Parathyroid adenoma (tissue), 2 donors: ENCODE data around the gene DERA.
"Not testable (repeated sequence)": the region's sequence is repeated elsewhere in the genome, so short reads cannot be mapped to it uniquely, and the experiment has no call there.

Experiments
- H2AFZ ChIP-seq: fragments of 300-600 bp; sonication (generic); one replicate; pipeline ENCODE4 v1.7.0; 2017; ENCODE audit warnings: antibody characterized with exemption, mild to moderate bottlenecking
- H3K27ac ChIP-seq: fragments of 300-600 bp; sonication (generic); one replicate; pipeline ENCODE4 v1.7.0; 2017
- H3K27me3 ChIP-seq: fragments of 300-600 bp; sonication (generic); one replicate; pipeline ENCODE4 v1.7.0; 2017; ENCODE audit warnings: low read length; ENCODE audit not compliant: control insufficient read depth, insufficient read depth
- H3K36me3 ChIP-seq: fragments of 300-600 bp; sonication (generic); one replicate; pipeline ENCODE4 v1.7.0; 2017; ENCODE audit warnings: low read length; ENCODE audit not compliant: control insufficient read depth, insufficient read depth
- H3K4me1 ChIP-seq: fragments of 300-600 bp; sonication (generic); one replicate; pipeline ENCODE4 v1.7.0; 2017; ENCODE audit warnings: control low read depth
- H3K4me2 ChIP-seq: fragments of 300-600 bp; sonication (generic); one replicate; pipeline ENCODE4 v1.7.0; 2017; ENCODE audit warnings: low read length
- H3K4me3 ChIP-seq: fragments of 300-600 bp; sonication (generic); one replicate; pipeline ENCODE4 v1.7.0; 2017; ENCODE audit warnings: low read depth, low read length
- H3K79me2 ChIP-seq: fragments of 300-600 bp; sonication (generic); one replicate; pipeline ENCODE4 v1.7.0; 2017; ENCODE audit warnings: control low read depth
- H3K9ac ChIP-seq: fragments of 300-600 bp; sonication (generic); one replicate; pipeline ENCODE4 v1.7.0; 2017; ENCODE audit warnings: mild to moderate bottlenecking
- H3K9me3 ChIP-seq: fragments of 300-600 bp; sonication (generic); one replicate; pipeline ENCODE4 v1.7.0; 2017; ENCODE audit warnings: low read length; ENCODE audit not compliant: control insufficient read depth
- TF ChIP-seq, protein P1 (sequence below): fragments of 300-600 bp; sonication (generic); IDR thresholded peaks from one replicate; pipeline ENCODE4 v1.7.0; 2017; ENCODE audit warnings: antibody characterized with exemption, mild to moderate bottlenecking
- donor health status: primary hyperparathyroidism.

The DERA gene

DNA sequence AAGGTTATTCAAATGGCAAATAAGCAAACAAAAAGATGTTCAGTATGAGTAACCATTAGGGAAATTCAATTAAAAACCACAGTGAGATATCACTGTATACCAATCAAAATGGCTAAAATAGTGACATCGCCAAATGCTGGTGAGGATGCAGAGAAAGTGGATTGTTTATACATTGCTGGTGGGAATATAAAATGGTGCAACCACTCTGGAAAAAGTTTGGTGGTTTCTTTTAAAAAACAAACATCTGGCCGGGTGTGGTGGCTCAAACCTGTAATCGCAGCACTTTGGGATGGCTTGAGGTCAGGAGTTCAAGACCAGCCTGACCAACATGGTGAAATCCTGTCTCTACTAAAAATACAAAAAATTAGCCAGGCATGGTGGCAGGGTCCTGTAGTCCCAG lies 42.9 kb upstream of the DERA start:
- H3K4me2 ChIP-seq: no peak overlapping the region
- H3K9ac ChIP-seq: no peak overlapping the region
- no peaks in the 10 kb centered on the region for H3K27me3 ChIP-seq
- TF ChIP-seq, protein P1, sequence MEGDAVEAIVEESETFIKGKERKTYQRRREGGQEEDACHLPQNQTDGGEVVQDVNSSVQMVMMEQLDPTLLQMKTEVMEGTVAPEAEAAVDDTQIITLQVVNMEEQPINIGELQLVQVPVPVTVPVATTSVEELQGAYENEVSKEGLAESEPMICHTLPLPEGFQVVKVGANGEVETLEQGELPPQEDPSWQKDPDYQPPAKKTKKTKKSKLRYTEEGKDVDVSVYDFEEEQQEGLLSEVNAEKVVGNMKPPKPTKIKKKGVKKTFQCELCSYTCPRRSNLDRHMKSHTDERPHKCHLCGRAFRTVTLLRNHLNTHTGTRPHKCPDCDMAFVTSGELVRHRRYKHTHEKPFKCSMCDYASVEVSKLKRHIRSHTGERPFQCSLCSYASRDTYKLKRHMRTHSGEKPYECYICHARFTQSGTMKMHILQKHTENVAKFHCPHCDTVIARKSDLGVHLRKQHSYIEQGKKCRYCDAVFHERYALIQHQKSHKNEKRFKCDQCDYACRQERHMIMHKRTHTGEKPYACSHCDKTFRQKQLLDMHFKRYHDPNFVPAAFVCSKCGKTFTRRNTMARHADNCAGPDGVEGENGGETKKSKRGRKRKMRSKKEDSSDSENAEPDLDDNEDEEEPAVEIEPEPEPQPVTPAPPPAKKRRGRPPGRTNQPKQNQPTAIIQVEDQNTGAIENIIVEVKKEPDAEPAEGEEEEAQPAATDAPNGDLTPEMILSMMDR: no peak
- no peak overlapping the region for H3K4me3 ChIP-seq
- no peak overlapping the region for H2AFZ ChIP-seq
- no peaks in the 10 kb centered on the region for H3K36me3 ChIP-seq
- H3K9me3 ChIP-seq: no peaks in the 10 kb centered on the region
- H3K79me2 ChIP-seq: no peaks in the 10 kb centered on the region
- no peak overlapping the region for H3K27ac ChIP-seq
- H3K4me1 ChIP-seq: no peaks in the 10 kb centered on the region

DNA sequence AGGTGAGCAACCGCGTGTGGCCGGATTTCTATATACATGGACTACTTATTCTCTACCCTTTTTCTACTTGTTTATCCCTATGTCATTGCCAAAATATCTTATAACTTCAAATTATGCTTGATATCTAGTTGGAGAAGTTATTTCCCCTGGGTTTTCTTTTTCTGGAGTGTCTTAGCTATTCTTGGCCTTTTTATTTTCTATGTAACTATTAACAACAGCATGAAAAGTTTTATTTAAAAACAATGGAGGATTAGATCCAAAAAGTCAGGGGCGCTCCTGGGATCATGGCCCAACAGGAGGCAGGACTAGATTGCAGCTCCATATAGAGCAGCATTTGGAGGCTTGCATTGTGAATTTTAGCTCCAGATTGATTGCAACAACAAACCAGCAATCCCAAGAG lies 37.6 kb upstream of the DERA start:
- TF ChIP-seq, protein P1: no peak
- H3K27me3 ChIP-seq: no peaks in the 10 kb centered on the region
- H3K4me2 ChIP-seq: no peak overlapping the region
- no peak overlapping the region for H3K27ac ChIP-seq
- no peaks in the 10 kb centered on the region for H3K79me2 ChIP-seq
- H3K36me3 ChIP-seq: no peaks in the 10 kb centered on the region
- H2AFZ ChIP-seq: no peak overlapping the region
- H3K4me3 ChIP-seq: no peak overlapping the region
- H3K9ac ChIP-seq: no peak overlapping the region
- H3K9me3 ChIP-seq: no peaks in the 10 kb centered on the region
- no peaks in the 10 kb centered on the region for H3K4me1 ChIP-seq

DNA sequence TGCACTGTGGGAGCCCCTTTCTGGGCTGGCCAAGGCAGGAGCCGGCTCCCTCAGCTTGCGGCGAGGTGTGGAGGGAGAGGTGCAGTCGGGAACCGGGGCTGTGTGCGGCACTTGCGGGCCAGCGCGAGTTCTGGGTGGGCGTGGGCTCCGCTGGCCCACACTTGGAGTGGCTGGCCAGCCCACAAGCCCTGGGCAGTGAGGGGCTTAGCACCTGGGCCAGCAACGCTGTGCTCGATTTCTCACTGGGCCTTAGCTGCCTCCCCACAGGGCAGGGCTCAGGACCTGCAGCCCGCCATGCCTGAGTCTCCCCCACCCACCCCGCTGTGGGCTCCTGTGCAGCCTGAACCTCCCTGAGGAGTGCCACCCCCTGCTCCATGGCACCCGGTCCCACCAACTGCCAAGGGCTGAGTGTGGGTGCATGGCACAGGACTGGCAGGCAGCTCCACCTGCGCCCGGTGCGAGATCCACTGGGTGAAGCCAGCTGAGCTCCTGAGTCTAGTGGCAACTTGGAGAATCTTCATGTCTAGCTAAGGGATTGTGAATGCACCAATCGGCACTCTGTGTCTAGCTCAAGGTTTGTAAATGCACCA lies 36.5 kb upstream of the DERA start:
- not testable (repeated sequence) for H3K27ac ChIP-seq, H3K36me3 ChIP-seq, H3K4me2 ChIP-seq, H3K9me3 ChIP-seq, H3K4me3 ChIP-seq, H3K27me3 ChIP-seq, H3K4me1 ChIP-seq, H3K9ac ChIP-seq, H3K79me2 ChIP-seq, H2AFZ ChIP-seq

DNA sequence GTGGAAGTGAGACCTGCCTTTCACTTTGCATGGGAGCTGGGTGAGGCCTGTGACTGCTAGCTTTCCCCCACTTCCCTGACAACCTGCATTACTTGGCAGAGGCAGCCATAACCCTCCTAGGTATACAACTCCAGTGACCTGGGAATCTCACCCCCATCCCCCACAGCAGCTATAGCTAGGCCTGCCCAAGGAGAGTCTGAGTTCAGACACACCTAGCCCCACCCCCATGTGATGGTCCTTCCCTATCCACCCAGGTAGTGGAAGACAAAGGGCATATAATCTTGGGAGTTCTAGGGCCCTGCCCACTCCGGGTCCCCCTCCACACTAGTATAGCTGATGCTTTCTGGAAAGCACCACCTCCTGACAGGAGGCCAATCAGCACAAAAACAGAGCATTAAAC lies 35.3 kb upstream of the DERA start:
- Histone ChIP-seq H3K27ac (no peak overlapping the region), H3K36me3 (no peaks in the 10 kb centered on the region), H3K79me2 (no peaks in the 10 kb centered on the region), H3K4me2 (no peak overlapping the region), H3K9ac (no peak overlapping the region), H3K4me3 (no peak overlapping the region), H2AFZ (no peak overlapping the region), H3K9me3 (no peaks in the 10 kb centered on the region), H3K4me1 (no peaks in the 10 kb centered on the region), H3K27me3 (no peaks in the 10 kb centered on the region)
- TF ChIP-seq, protein P1: no peak

DNA sequence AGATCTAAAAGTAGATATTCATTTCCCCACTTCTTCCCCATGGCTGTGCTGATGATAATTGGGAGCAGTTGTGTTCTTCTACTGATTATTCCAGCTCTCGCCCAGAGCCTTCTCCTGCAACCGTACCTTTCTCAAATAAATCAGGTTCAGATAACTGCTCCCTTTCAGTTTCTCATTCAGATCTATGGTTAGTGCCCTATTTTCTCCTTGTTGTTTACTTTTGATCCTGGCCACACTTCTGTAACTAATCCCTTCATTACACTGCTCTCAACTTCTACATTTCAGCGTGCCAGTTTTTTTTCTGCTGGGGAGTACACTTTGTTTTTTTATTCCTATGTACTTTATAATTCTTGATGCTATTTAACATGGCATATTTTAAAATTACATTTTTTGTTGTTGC lies 31.7 kb upstream of the DERA start:
- Histone ChIP-seq H3K36me3 (no peaks in the 10 kb centered on the region), H3K79me2 (peaks cover 16% of the 10 kb centered on the region), H2AFZ (no peak overlapping the region), H3K27ac (no peak overlapping the region), H3K4me3 (no peak overlapping the region), H3K27me3 (no peaks in the 10 kb centered on the region), H3K9ac (no peak overlapping the region), H3K4me2 (no peak overlapping the region), H3K4me1 (no peaks in the 10 kb centered on the region), H3K9me3 (no peaks in the 10 kb centered on the region)
- TF ChIP-seq, protein P1: no peak
